T-cell (primary cell): ENCODE data around the gene PHF20. TPM values are rescaled to one million over a fixed set of nuclear protein-coding genes. Genes with fewer than 3 reads are reported as not detected.

Source experiments
- ATAC-seq, 4 experiments: fragments of 200-7000 bp in 3 of 4; fragments of 150-1000 bp in 1 of 4; cut with Tn5 transposase; replicated peaks in 1 of 4; 1 replicate in 3 of 4; 2 replicates in 1 of 4; pipeline ENCODE4 v1.10.0; 2021; ENCODE audit warnings: moderate library complexity in 3 of 4, mild to moderate bottlenecking in 2 of 4, moderate number of reproducible peaks in 1 of 4
- CTCF ChIA-PET, 2 donors: fragments of 300-600 bp; sonication (Branson Sonifier 250); formaldehyde crosslinking; loops; one replicate each; lab custom pipeline; 2022; ENCODE audit warnings: antibody characterized with exemption in 2 of 2; lab: Charles Lee
- POLR2A ChIA-PET, 2 donors: fragments of 300-600 bp; sonication (Branson Sonifier 250); formaldehyde crosslinking; loops; one replicate each; lab custom pipeline; 2022; ENCODE audit warnings: antibody characterized with exemption in 2 of 2; lab: Charles Lee
- DNase-seq, 35 experiments: peaks; one replicate each; pipeline versions ENCODE4 v3.0.0 to v3.0.0-alpha.2; 2013 to 2023
- H3K27ac ChIP-seq: one replicate; pipeline ENCODE4 v1.5.1; 2013; ENCODE audit warnings: low read length
- H3K27me3 ChIP-seq, 2 experiments: replicated peaks in 1 of 2; 1 replicate in 1 of 2; 2 replicates in 1 of 2; pipeline versions ENCODE4 v1.6.1 to v1.7.0; 2013; ENCODE audit warnings: low read length in 1 of 2, mixed read lengths in 1 of 2; ENCODE audit not compliant: control insufficient read depth in 2 of 2, insufficient read depth in 2 of 2; ENCODE audit errors: extremely low read depth in 1 of 2
- H3K36me3 ChIP-seq, 2 donors: 1 replicate in 1 of 2; 2 replicates in 1 of 2; pipeline versions ENCODE4 v1.6.1 to v1.7.0; 2013; ENCODE audit warnings: low read length in 1 of 2; ENCODE audit not compliant: control insufficient read depth in 2 of 2, insufficient read depth in 1 of 2; ENCODE audit errors: extremely low read depth in 1 of 2
- H3K4me1 ChIP-seq, 2 experiments: 1 replicate in 1 of 2; 2 replicates in 1 of 2; pipeline versions ENCODE4 v1.6.1 to v1.7.0; 2013; ENCODE audit warnings: low read length in 2 of 2, mixed read lengths in 1 of 2; ENCODE audit not compliant: insufficient read depth in 2 of 2, control insufficient read depth in 1 of 2; ENCODE audit errors: extremely low read depth in 1 of 2
- H3K4me3 ChIP-seq, 2 donors: 1 replicate in 1 of 2; 2 replicates in 1 of 2; pipeline versions ENCODE4 v1.5.1 to v1.7.0; 2013; ENCODE audit warnings: mild to moderate bottlenecking in 2 of 2, low read length in 1 of 2, moderate library complexity in 1 of 2; ENCODE audit not compliant: control insufficient read depth in 1 of 2; ENCODE audit errors: extremely low read depth in 1 of 2
- H3K9me3 ChIP-seq: 2 replicates; pipeline ENCODE4 v1.7.0; 2013
- H3K27ac Mint-ChIP-seq, 2 donors: one replicate each; pipeline ENCODE4 v1.8.0; 2020 to 2021; ENCODE audit warnings: mild to moderate bottlenecking in 2 of 2, mixed read lengths in 2 of 2
- H3K27me3 Mint-ChIP-seq, 2 donors: one replicate each; pipeline ENCODE4 v1.8.0; 2021 to 2022; ENCODE audit warnings: mixed read lengths in 2 of 2
- H3K36me3 Mint-ChIP-seq: one replicate; pipeline ENCODE4 v1.8.0; 2021; ENCODE audit warnings: mixed read lengths
- H3K4me1 Mint-ChIP-seq, 3 donors: one replicate each; pipeline ENCODE4 v1.8.0; 2020 to 2022; ENCODE audit warnings: mixed read lengths in 3 of 3, mild to moderate bottlenecking in 1 of 3
- H3K4me3 Mint-ChIP-seq, 3 donors: one replicate each; pipeline ENCODE4 v1.8.0; 2020 to 2022; ENCODE audit warnings: mild to moderate bottlenecking in 3 of 3, mixed read lengths in 3 of 3, moderate library complexity in 3 of 3
- H3K9me3 Mint-ChIP-seq, 3 donors: one replicate each; pipeline ENCODE4 v1.8.0; 2020 to 2022; ENCODE audit warnings: mixed read lengths in 3 of 3
- WGBS: methylation state at CpG from one replicate; pipeline ENCODE4 v1.1.5; 2013; ENCODE audit warnings: missing lambda C conversion rate; ENCODE audit not compliant: insufficient coverage; 5-methylcytosine and 5-hydroxymethylcytosine counted together
- total RNA-seq, 35 experiments: library from RNA in 6 of 35; stranded (reverse) in 6 of 35; fragments of 120-200 nt in 1 of 35; gene quantifications; one replicate each; pipeline versions ENCODE4 v1.2.1 to v1.2.4 and lab custom pipeline; 2013 to 2026

Gene PHF20
- total RNA-seq, 5 donors from 2014 or later (not counting 1 experiment from before 2014, with no cell fraction given) = 67.8 to 174 (median 68.9) TPM

- no peaks in the 10 kb centered on the region for H3K4me1 ChIP-seq
- no peak overlapping the region for H3K4me3 ChIP-seq
- DNase-seq = no peak
- H3K9me3 ChIP-seq = no peaks in the 10 kb centered on the region
- Mint-ChIP-seq H3K27ac (no peak overlapping the region), H3K4me1 (peaks cover 3 to 5% (median 3%) of the 10 kb centered on the region in 3 donors), H3K27me3 (no peaks in the 10 kb centered on the region), H3K36me3 (no peaks in the 10 kb centered on the region), H3K4me3 (no peak overlapping the region), H3K9me3 (peaks cover 0 to 6% (median 0%) of the 10 kb centered on the region in 3 donors)
- ChIA-PET CTCF (interaction anchor here in 1 of 2 donors (0.5 kb wide), 1 partner anchor 30 kb away, joined by 5 read pairs; no protein-coding TSS in a partner anchor), POLR2A (interaction anchor here in 1 of 2 donors (0.6 kb wide), 1 partner anchor 141 kb away, joined by 3 read pairs; no protein-coding TSS in a partner anchor)
- WGBS = 100% methylated on average over 1 of the region's 4 CpGs
- ATAC-seq = no peak
- H3K27ac ChIP-seq = no peak overlapping the region
- H3K36me3 ChIP-seq = no peaks in the 10 kb centered on the region
- peaks cover 0 to 8% of the 10 kb centered on the region in 2 experiments for H3K27me3 ChIP-seq
Observed at GRCh38 chr20:35963878-35964277, 192.1 kb downstream of the PHF20 start.

- WGBS = no CpG with 5 or more reads among the region's 3 CpGs
Observed at GRCh38 chr20:35967979-35968640, 196.3 kb downstream of the PHF20 start, which contains the start of gene CNBD2. Gene CNBD2, plus strand, starts transcription at chr20:35968590. Its CDS starts 173 bp downstream, at chr20:35968763.

GRCh38 chr20:35968930-35969329, 197.1 kb downstream of the PHF20 start:
- DNase-seq (no peak), ATAC-seq (no peak)
- Histone ChIP-seq H3K4me1 (no peaks in the 10 kb centered on the region), H3K36me3 (no peaks in the 10 kb centered on the region), H3K4me3 (no peak overlapping the region), H3K27ac (no peak overlapping the region), H3K27me3 (peaks cover 0 to 3% of the 10 kb centered on the region in 2 experiments), H3K9me3 (no peaks in the 10 kb centered on the region)
- Mint-ChIP-seq H3K4me1 (peaks cover 3 to 5% (median 3%) of the 10 kb centered on the region in 3 donors), H3K36me3 (no peaks in the 10 kb centered on the region), H3K27ac (no peak overlapping the region), H3K4me3 (no peak overlapping the region), H3K9me3 (no peaks in the 10 kb centered on the region), H3K27me3 (no peaks in the 10 kb centered on the region)
- no CpG with 5 or more reads among the region's 1 CpG for WGBS
- CTCF ChIA-PET = no interaction called here
- POLR2A ChIA-PET = no interaction called here

More at GRCh38 chr20:35967979-35968640, 196.3 kb downstream of the PHF20 start, which contains the start of gene CNBD2:
- H3K36me3 Mint-ChIP-seq = no peaks in the 10 kb centered on the region
- Histone ChIP-seq H3K27me3 (peaks cover 0 to 3% of the 10 kb centered on the region in 2 experiments), H3K27ac (no peak within 1 kb of the TSS), H3K36me3 (no peaks in the 10 kb centered on the region), H3K4me3 (no peak within 1 kb of the TSS), H3K4me1 (no peaks in the 10 kb centered on the region), H3K9me3 (no peaks in the 10 kb centered on the region)
- no peaks in the 10 kb centered on the region for H3K27me3 Mint-ChIP-seq
- H3K9me3 Mint-ChIP-seq = no peaks in the 10 kb centered on the region
- DNase-seq (no peak), ATAC-seq (no peak)
- H3K27ac Mint-ChIP-seq = no peak within 1 kb of the TSS
- no peak within 1 kb of the TSS for H3K4me3 Mint-ChIP-seq
- ChIA-PET CTCF (interaction anchor here in 1 of 2 donors (0.5 kb wide), 1 partner anchor 986 kb away, joined by 4 read pairs; no protein-coding TSS in a partner anchor), POLR2A (no interaction called here)
- H3K4me1 Mint-ChIP-seq = peaks cover 3 to 5% (median 3%) of the 10 kb centered on the region in 3 donors

GRCh38 chr20:35971981-35972380, 200.2 kb downstream of the PHF20 start:
- CTCF ChIA-PET = no interaction called here

GRCh38 chr20:35972462-35972861, 200.6 kb downstream of the PHF20 start:
- no peak overlapping the region for H3K4me3 Mint-ChIP-seq
- H3K4me3 ChIP-seq = no peak overlapping the region
- DNase-seq (no peak), ATAC-seq (no peak)
- no peak overlapping the region for H3K27ac Mint-ChIP-seq
- H3K27me3 Mint-ChIP-seq = no peaks in the 10 kb centered on the region
- H3K4me1 Mint-ChIP-seq = no peaks in the 10 kb centered on the region
- no peaks in the 10 kb centered on the region for H3K9me3 ChIP-seq
- no peak overlapping the region for H3K27ac ChIP-seq
- CTCF ChIA-PET = no interaction called here
- H3K4me1 ChIP-seq = no peaks in the 10 kb centered on the region
- no peaks in the 10 kb centered on the region for H3K9me3 Mint-ChIP-seq
- H3K36me3 Mint-ChIP-seq = no peaks in the 10 kb centered on the region
- peaks cover 0 to 6% of the 10 kb centered on the region in 2 experiments for H3K27me3 ChIP-seq
- POLR2A ChIA-PET = no interaction called here
- WGBS = 65% methylated on average over 3 of the region's 4 CpGs
- no peaks in the 10 kb centered on the region for H3K36me3 ChIP-seq

More at GRCh38 chr20:35971981-35972380, 200.2 kb downstream of the PHF20 start:
- Histone ChIP-seq H3K4me1 (no peaks in the 10 kb centered on the region), H3K9me3 (no peaks in the 10 kb centered on the region), H3K4me3 (no peak overlapping the region), H3K36me3 (no peaks in the 10 kb centered on the region), H3K27me3 (peaks cover 0 to 6% of the 10 kb centered on the region in 2 experiments), H3K27ac (no peak overlapping the region)
- no peak overlapping the region for H3K4me3 Mint-ChIP-seq
- H3K36me3 Mint-ChIP-seq = no peaks in the 10 kb centered on the region
- no peaks in the 10 kb centered on the region for H3K27me3 Mint-ChIP-seq
- WGBS = 86% methylated on average over 1 of the region's 2 CpGs
- no peak overlapping the region for H3K27ac Mint-ChIP-seq
- ATAC-seq (no peak), DNase-seq (no peak)
- no peaks in the 10 kb centered on the region for H3K9me3 Mint-ChIP-seq
- H3K4me1 Mint-ChIP-seq = peaks cover 0 to under 1% (median 0%) of the 10 kb centered on the region in 3 donors
- POLR2A ChIA-PET = no interaction called here

GRCh38 chr20:35974256-35974655, 202.4 kb downstream of the PHF20 start:
- Histone ChIP-seq H3K4me3 (no peak overlapping the region), H3K27me3 (peaks cover 0 to 3% of the 10 kb centered on the region in 2 experiments), H3K27ac (no peak overlapping the region), H3K9me3 (no peaks in the 10 kb centered on the region), H3K4me1 (no peaks in the 10 kb centered on the region), H3K36me3 (no peaks in the 10 kb centered on the region)
- 66% methylated on average over 4 of the region's 4 CpGs for WGBS
- no peaks in the 10 kb centered on the region for H3K27me3 Mint-ChIP-seq
- H3K27ac Mint-ChIP-seq = no peak overlapping the region
- ATAC-seq (no peak), DNase-seq (no peak)
- no peaks in the 10 kb centered on the region for H3K36me3 Mint-ChIP-seq
- H3K9me3 Mint-ChIP-seq = no peaks in the 10 kb centered on the region
- no peak overlapping the region for H3K4me3 Mint-ChIP-seq
- no peaks in the 10 kb centered on the region for H3K4me1 Mint-ChIP-seq
- CTCF ChIA-PET = no interaction called here
- POLR2A ChIA-PET = no interaction called here
